ENCODE measurements around the gene RAG1.

GRCh38 chr11:36620246-36620645 is 52.4 kb downstream of the RAG1 start:
- TF ChIP-seq CTCF (IDR thresholded peaks at IDR 0.05): no peak
- no peak for TF ChIP-seq EZH2 (IDR thresholded peaks at IDR 0.05; ENCODE audit: borderline replicate concordance, insufficient read depth, low read depth, low read length, poor library complexity, severe bottlenecking)
